Psoas muscle (tissue), 8 donors: ENCODE data around the gene HMCN1. TPM values are rescaled to one million over a fixed set of nuclear protein-coding genes. Genes with fewer than 3 reads are reported as not detected.

Experiments used
- ATAC-seq, 4 donors: fragments of 200-7000 bp; cut with Tn5 transposase; one replicate each; pipeline ENCODE4 v1.9.1; 2020; ENCODE audit warnings: moderate library complexity in 3 of 4, mild to moderate bottlenecking in 2 of 4
- DNase-seq, 2 donors: peaks; one replicate each; pipeline ENCODE4 v3.0.0-alpha.2; 2020
- H3K27ac ChIP-seq: fragments of 200-600 bp; one replicate; pipeline ENCODE4 v1.8.0; 2022
- H3K27me3 ChIP-seq, 3 donors: fragments of 200-600 bp in 1 of 3; one replicate each; pipeline versions ENCODE4 v1.6.1 to v1.8.0; 2013 to 2022; ENCODE audit warnings: low read length in 2 of 3, mild to moderate bottlenecking in 2 of 3, moderate library complexity in 1 of 3; ENCODE audit not compliant: insufficient read depth in 3 of 3
- H3K36me3 ChIP-seq, 2 donors: fragments of 200-600 bp in 1 of 2; one replicate each; pipeline versions ENCODE4 v1.6.1 to v1.8.0; 2013 to 2022; ENCODE audit warnings: low read depth in 1 of 2, mild to moderate bottlenecking in 1 of 2, moderate library complexity in 1 of 2; ENCODE audit not compliant: insufficient read depth in 1 of 2
- H3K4me1 ChIP-seq: fragments of 200-600 bp; one replicate; pipeline ENCODE4 v1.8.0; 2022
- H3K4me3 ChIP-seq: fragments of 200-600 bp; one replicate; pipeline ENCODE4 v1.8.0; 2022; ENCODE audit warnings: mild to moderate bottlenecking
- H3K9me3 ChIP-seq: fragments of 200-600 bp; one replicate; pipeline ENCODE4 v1.8.0; 2022
- WGBS, 3 donors: extraction: QIAGEN DNeasy Blood & Tissue Kit; methylation state at CpG; one replicate each; pipeline versions ENCODE4 v1.1.6 to v1.1.7; 2013; 5-methylcytosine and 5-hydroxymethylcytosine counted together
- intact Hi-C, 2 donors: fragments of 100-400 bp; cut with DNase I; formaldehyde crosslinking; loops; one replicate each; pipeline versions ENCODE4 v1.11.0 to v1.14.2; 2022
- polyA plus RNA-seq, 3 donors: library from polyadenylated mRNA; stranded (reverse); fragments of 200-250 nt; gene quantifications; one replicate each; pipeline ENCODE4 v1.2.3, GENCODE V29; 2013
- total RNA-seq, 4 donors: library from RNA; stranded (reverse); fragmentation: NEBNext Ultra II Directional in 2 of 4; extraction: Animal tissue kit (Norgen Biotek cat#: 25700) in 2 of 4; gene quantifications; one replicate each; pipeline versions ENCODE4 v1.2.1 to v1.2.4, GENCODE V29; 2021 to 2023
- TF ChIP-seq, protein P1 (sequence below): fragments of 200-600 bp; IDR thresholded peaks from one replicate; pipeline ENCODE4 v1.8.0; 2022; ENCODE audit warnings: antibody characterized with exemption
- donor health status: healthy with polysubstance abuse.
- donor health status: DM: no; HTN: no; CAD: no; lungs with moderate emphysema.
- donor health status: Bipolar disorder and iron deficiency.
- donor health status: healthy.
- donor health status: DM: yes; HTN: yes; CAD: no.
- donor health status: DM: no; HTN: no; CAD: no.
- donor health status: DM: no; HTN: no; CAD: no.
- donor health status: DM: yes; HTN: yes; CAD: no.

HMCN1 gene
- total and polyA plus RNA-seq, 7 donors: 1.3 to 6.5 (median 1.8) TPM

DNA sequence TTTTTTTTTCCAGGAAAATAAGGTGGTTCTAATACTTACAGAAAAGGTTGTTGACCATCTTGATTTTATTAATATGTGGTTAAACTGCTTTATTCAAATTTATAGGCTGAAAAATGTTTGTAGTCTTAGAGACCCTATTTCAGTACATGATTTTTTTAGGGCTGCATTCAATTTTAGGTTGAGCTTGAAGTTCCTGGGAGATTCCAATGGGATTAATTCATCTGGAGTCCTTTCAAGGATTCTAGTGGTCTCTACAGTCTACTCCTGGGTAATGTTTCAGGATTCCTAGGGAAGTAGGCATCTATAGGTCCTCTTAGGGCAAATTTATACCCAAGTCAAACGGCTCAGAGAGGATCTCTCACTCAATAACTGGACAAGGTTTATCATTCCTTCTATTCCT lies 126.7 kb downstream of the HMCN1 start:
- no peaks in the 10 kb centered on the region for H3K36me3 ChIP-seq
- intact Hi-C loops: loop anchor here in 1 of 2 donors (10.0 kb wide), 1 partner anchor 56 kb away; no protein-coding TSS in a partner anchor
- H3K4me1 ChIP-seq: no peaks in the 10 kb centered on the region
- ATAC-seq (no peak), DNase-seq (no peak)
- no peaks in the 10 kb centered on the region for H3K9me3 ChIP-seq
- no peak overlapping the region for H3K27ac ChIP-seq
- no peak overlapping the region for H3K4me3 ChIP-seq
- TF ChIP-seq, protein P1, sequence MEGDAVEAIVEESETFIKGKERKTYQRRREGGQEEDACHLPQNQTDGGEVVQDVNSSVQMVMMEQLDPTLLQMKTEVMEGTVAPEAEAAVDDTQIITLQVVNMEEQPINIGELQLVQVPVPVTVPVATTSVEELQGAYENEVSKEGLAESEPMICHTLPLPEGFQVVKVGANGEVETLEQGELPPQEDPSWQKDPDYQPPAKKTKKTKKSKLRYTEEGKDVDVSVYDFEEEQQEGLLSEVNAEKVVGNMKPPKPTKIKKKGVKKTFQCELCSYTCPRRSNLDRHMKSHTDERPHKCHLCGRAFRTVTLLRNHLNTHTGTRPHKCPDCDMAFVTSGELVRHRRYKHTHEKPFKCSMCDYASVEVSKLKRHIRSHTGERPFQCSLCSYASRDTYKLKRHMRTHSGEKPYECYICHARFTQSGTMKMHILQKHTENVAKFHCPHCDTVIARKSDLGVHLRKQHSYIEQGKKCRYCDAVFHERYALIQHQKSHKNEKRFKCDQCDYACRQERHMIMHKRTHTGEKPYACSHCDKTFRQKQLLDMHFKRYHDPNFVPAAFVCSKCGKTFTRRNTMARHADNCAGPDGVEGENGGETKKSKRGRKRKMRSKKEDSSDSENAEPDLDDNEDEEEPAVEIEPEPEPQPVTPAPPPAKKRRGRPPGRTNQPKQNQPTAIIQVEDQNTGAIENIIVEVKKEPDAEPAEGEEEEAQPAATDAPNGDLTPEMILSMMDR: no peak
- H3K27me3 ChIP-seq: no peaks in the 10 kb centered on the region
- 61 to 69% (median 65%) methylated on average over 1 of the region's 1 CpG for WGBS, 3 donors

- intact Hi-C loops: loop anchor here in 1 of 2 donors (2.0 to 10.0 kb wide), 2 partner anchors 35 to 57 kb away; no protein-coding TSS in a partner anchor
- TF ChIP-seq, protein P1: no peak
- Histone ChIP-seq H3K4me3 (no peak overlapping the region), H3K9me3 (no peaks in the 10 kb centered on the region), H3K27me3 (no peaks in the 10 kb centered on the region), H3K27ac (no peak overlapping the region), H3K36me3 (no peaks in the 10 kb centered on the region), H3K4me1 (no peaks in the 10 kb centered on the region)
- no peak for ATAC-seq
- DNase-seq: no peak
Observed at GRCh38 chr1:185861630-185862029, 127.4 kb downstream of the HMCN1 start.

GRCh38 chr1:185862235-185862634 lies 128.0 kb downstream of the HMCN1 start:
- WGBS, 3 donors: 70 to 76% (median 73%) methylated on average over 3 of the region's 3 CpGs
- intact Hi-C loops: loop anchor here in 1 of 2 donors (2.0 to 10.0 kb wide), 2 partner anchors 35 to 57 kb away; no protein-coding TSS in a partner anchor

GRCh38 chr1:185864331-185864730 lies 130.1 kb downstream of the HMCN1 start:
- no peaks in the 10 kb centered on the region for H3K27me3 ChIP-seq
- no peak for ATAC-seq
- no peaks in the 10 kb centered on the region for H3K4me1 ChIP-seq
- H3K9me3 ChIP-seq: no peaks in the 10 kb centered on the region
- no peak overlapping the region for H3K27ac ChIP-seq
- no peaks in the 10 kb centered on the region for H3K36me3 ChIP-seq
- WGBS, 3 donors: 87 to 94% (median 88%) methylated on average over 5 of the region's 5 CpGs
- H3K4me3 ChIP-seq: no peak overlapping the region
- TF ChIP-seq, protein P1: no peak
- intact Hi-C loops: loop anchor here in 1 of 2 donors (10.0 kb wide), 1 partner anchor 60 kb away; no protein-coding TSS in a partner anchor
- no peak for DNase-seq

More at GRCh38 chr1:185862235-185862634, 128.0 kb downstream of the HMCN1 start:
- Histone ChIP-seq H3K4me1 (no peaks in the 10 kb centered on the region), H3K9me3 (no peaks in the 10 kb centered on the region), H3K36me3 (no peaks in the 10 kb centered on the region), H3K27me3 (no peaks in the 10 kb centered on the region), H3K27ac (no peak overlapping the region), H3K4me3 (no peak overlapping the region)
- no peak for ATAC-seq
- TF ChIP-seq, protein P1: no peak
- DNase-seq: no peak
